HepG2 (cell line): ENCODE results near the gene MPG. TPM values are rescaled to one million over a fixed set of nuclear protein-coding genes. Genes with fewer than 3 reads are reported as not detected.

ENCODE experiments used
- ADNP ChIP-seq: sonication (generic); formaldehyde crosslinking; IDR thresholded peaks from 2 replicates; pipeline ENCODE4 v1.4.0; 2020; ENCODE audit warnings: missing genetic modification reagents
- ARID4A ChIP-seq: sonication (generic); formaldehyde crosslinking; IDR thresholded peaks from 2 replicates; pipeline ENCODE4 v1.5.0; 2020; ENCODE audit warnings: mild to moderate bottlenecking, missing genetic modification reagents, borderline replicate concordance
- CCDC6 ChIP-seq: sonication (generic); formaldehyde crosslinking; IDR thresholded peaks from 2 replicates; pipeline ENCODE4 v1.8.1; 2022; ENCODE audit warnings: mild to moderate bottlenecking, missing genetic modification reagents, moderate library complexity
- JARID2 ChIP-seq: sonication (generic); formaldehyde crosslinking; IDR thresholded peaks from 2 replicates; pipeline ENCODE4 v1.8.1; 2023; ENCODE audit warnings: missing genetic modification reagents, inconsistent platforms; ENCODE audit not compliant: insufficient replicate concordance
- MATR3 ChIP-seq: sonication (generic); formaldehyde crosslinking; IDR thresholded peaks from 2 replicates; pipeline ENCODE4 v1.4.0; 2020; ENCODE audit warnings: missing genetic modification reagents
- NCOR1 ChIP-seq: fragments of 200-600 bp; sonication (generic); IDR thresholded peaks from 2 replicates; pipeline ENCODE4 v1.7.0; 2017; ENCODE audit warnings: antibody characterized with exemption, low read length, borderline replicate concordance
- NFE2L1 ChIP-seq: sonication (generic); formaldehyde crosslinking; IDR thresholded peaks from 2 replicates; pipeline ENCODE4 v1.4.0; 2020; ENCODE audit warnings: missing genetic modification reagents, mild to moderate bottlenecking, borderline replicate concordance
- NFKBIZ ChIP-seq: IDR thresholded peaks from 2 replicates; pipeline ENCODE4 v1.6.1; 2018; ENCODE audit warnings: missing genetic modification reagents, missing compliant biosample characterization
- NONO ChIP-seq, 2 experiments: fragments of 450-650 bp in 1 of 2; sonication (generic) in 1 of 2; formaldehyde crosslinking in 1 of 2; IDR thresholded peaks in 1 of 2; conservative IDR thresholded peaks in 1 of 2; 2 replicates each; pipeline versions ENCODE4 v1.6.1 to v1.8.0; 2017 to 2022; ENCODE audit warnings: mild to moderate bottlenecking in 1 of 2, missing genetic modification reagents in 1 of 2, moderate library complexity in 1 of 2
- PHF21A ChIP-seq: sonication (generic); formaldehyde crosslinking; IDR thresholded peaks from 2 replicates; pipeline ENCODE4 v1.5.0; 2020; ENCODE audit warnings: mild to moderate bottlenecking, missing genetic modification reagents
- PHF5A ChIP-seq: IDR thresholded peaks from one replicate; pipeline ENCODE4 v1.6.1; 2018; ENCODE audit warnings: low read depth, missing genetic modification reagents; ENCODE audit not compliant: unreplicated experiment
- POLR2A ChIP-seq, 2 experiments: IDR thresholded peaks; 2 replicates each; pipeline ENCODE4 v1.6.1; 2011; ENCODE audit warnings: low read depth in 2 of 2, low read length in 2 of 2, mild to moderate bottlenecking in 1 of 2, moderate library complexity in 1 of 2; ENCODE audit not compliant: insufficient read depth in 1 of 2
- RFXAP ChIP-seq: sonication (generic); formaldehyde crosslinking; IDR thresholded peaks from 2 replicates; pipeline ENCODE4 v1.4.0; 2020; ENCODE audit warnings: missing genetic modification reagents, borderline replicate concordance
- TAF1 ChIP-seq: sonication (generic); formaldehyde crosslinking; IDR thresholded peaks from 2 replicates; pipeline ENCODE4 v1.4.0; 2020; ENCODE audit warnings: missing genetic modification reagents
- U2AF2 ChIP-seq: fragments of 200-400 bp; formaldehyde crosslinking; IDR thresholded peaks from 2 replicates; pipeline ENCODE4 v1.6.1; 2017; ENCODE audit warnings: low read depth, mild to moderate bottlenecking, low read length
- ZFYVE20 ChIP-seq: sonication (generic); formaldehyde crosslinking; IDR thresholded peaks from 2 replicates; pipeline ENCODE4 v1.8.0; 2023; ENCODE audit warnings: low read depth, mild to moderate bottlenecking, moderate library complexity, missing genetic modification reagents, borderline replicate concordance
- ZMYM4 ChIP-seq: sonication (generic); formaldehyde crosslinking; IDR thresholded peaks from 2 replicates; pipeline ENCODE4 v1.8.1; 2023; ENCODE audit warnings: mild to moderate bottlenecking, missing genetic modification reagents
- ZNF572 ChIP-seq: sonication (generic); formaldehyde crosslinking; IDR thresholded peaks from 2 replicates; pipeline ENCODE4 v1.5.1; 2020; ENCODE audit warnings: mild to moderate bottlenecking, missing genetic modification reagents
- ZNF576 ChIP-seq: sonication (generic); formaldehyde crosslinking; IDR thresholded peaks from 2 replicates; pipeline ENCODE4 v1.4.0; 2020; ENCODE audit warnings: mild to moderate bottlenecking, missing genetic modification reagents
- ZNF678 ChIP-seq: sonication (generic); formaldehyde crosslinking; IDR thresholded peaks from 2 replicates; pipeline ENCODE4 v1.4.0; 2020; ENCODE audit warnings: mild to moderate bottlenecking, missing genetic modification reagents
- ZSCAN22 ChIP-seq: sonication (generic); formaldehyde crosslinking; IDR thresholded peaks from 2 replicates; pipeline ENCODE4 v1.4.0; 2020; ENCODE audit warnings: mild to moderate bottlenecking, missing genetic modification reagents
- polyA plus RNA-seq, 8 experiments: library from polyadenylated mRNA; depleted of rRNA in 3 of 8; stranded (reverse) in 7 of 8; unstranded in 1 of 8; fragments of >200 nt; fragmentation: Illumina TruSeq in 4 of 8; extraction: Trizol in 4 of 8; gene quantifications; 2 replicates each; pipeline versions ENCODE4 v1.2.1 to v1.2.3, GENCODE V29; 2011 to 2016; ENCODE audit warnings: low read depth in 4 of 8, missing spikeins in 1 of 8, mixed read lengths in 1 of 8; ENCODE audit not compliant: insufficient read depth in 1 of 8
- total RNA-seq, 5 experiments: library from RNA; depleted of rRNA; stranded (reverse); fragments of >200 nt; fragmentation: Illumina TruSeq; extraction: Trizol; gene quantifications; 2 replicates each; pipeline ENCODE4 v1.2.3, GENCODE V29; 2016; ENCODE audit warnings: low read depth in 1 of 5
- TF ChIP-seq, protein P1 (sequence below): IDR thresholded peaks from 2 replicates; pipeline ENCODE4 v1.6.1; 2016
- TF ChIP-seq, protein P2 (sequence below): sonication (generic); formaldehyde crosslinking; IDR thresholded peaks from 2 replicates; pipeline ENCODE4 v1.4.0; 2020; ENCODE audit warnings: missing genetic modification reagents, mild to moderate bottlenecking, borderline replicate concordance

The MPG gene
- total and polyA plus RNA-seq, 2 of the 13 experiments (the other 11 are each of a cell fraction or from before 2014, with no cell fraction given) = 59.1 to 62.5 TPM

DNA sequence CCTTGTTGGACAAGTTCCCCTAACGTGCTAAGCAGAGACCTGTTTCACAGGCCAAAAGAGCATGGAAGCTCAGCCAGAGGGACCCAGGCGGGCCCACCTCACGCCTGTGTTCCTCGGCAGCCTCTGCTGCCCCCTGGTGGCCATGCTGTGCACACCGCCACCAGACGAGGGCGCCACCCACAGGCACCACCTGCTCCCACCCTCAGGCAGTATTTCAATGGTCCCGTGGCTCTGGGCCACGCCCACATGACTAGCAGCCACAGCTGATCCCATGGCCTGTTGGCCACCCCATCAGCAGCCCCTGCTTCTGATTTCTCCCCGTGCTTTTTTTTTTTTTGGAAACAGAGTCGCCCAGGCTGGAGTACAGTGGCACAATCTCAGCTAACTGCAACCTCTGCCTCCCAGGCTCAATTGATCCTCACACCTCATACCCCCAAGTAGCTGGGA, 18.9 kb downstream of the MPG start (continued):
- TF ChIP-seq ARID4A (CRISPR knock-in tag) (peak; percentile 65; the same call in 1 of the 2 replicates), NONO (IDR thresholded peaks at IDR 0.05) (no peak), NONO (CRISPR knock-in tag; conservative IDR thresholded peaks at IDR 0.05) (no peak; the same call in 1 of the 2 replicates), ZMYM4 (peak; percentile 75; the same call in 1 of the 2 replicates), POLR2A (IDR thresholded peaks at IDR 0.05; ENCODE audit: insufficient read depth in 1 of 2, low read depth in 2 of 2, low read length in 2 of 2) (no peak), ZNF572 (no peak), ADNP (CRISPR knock-in tag) (peak; percentile 98), NFE2L1 (CRISPR knock-in tag) (no peak), CCDC6 (no peak), RFXAP (no peak), NCOR1 (no peak), PHF21A (CRISPR knock-in tag) (no peak), ZFYVE20 (no peak), JARID2 (peak; percentile 48), ZSCAN22 (CRISPR knock-in tag) (no peak), ZNF576 (CRISPR knock-in tag) (no peak), TAF1 (CRISPR knock-in tag) (no peak), U2AF2 (no peak), PHF5A (CRISPR knock-in tag) (no peak), MATR3 (CRISPR knock-in tag) (no peak), ZNF678 (no peak), NFKBIZ (0 out of 2 replicates have a peak, but pooled peaks have one; percentile 52)
- TF ChIP-seq, protein P1, sequence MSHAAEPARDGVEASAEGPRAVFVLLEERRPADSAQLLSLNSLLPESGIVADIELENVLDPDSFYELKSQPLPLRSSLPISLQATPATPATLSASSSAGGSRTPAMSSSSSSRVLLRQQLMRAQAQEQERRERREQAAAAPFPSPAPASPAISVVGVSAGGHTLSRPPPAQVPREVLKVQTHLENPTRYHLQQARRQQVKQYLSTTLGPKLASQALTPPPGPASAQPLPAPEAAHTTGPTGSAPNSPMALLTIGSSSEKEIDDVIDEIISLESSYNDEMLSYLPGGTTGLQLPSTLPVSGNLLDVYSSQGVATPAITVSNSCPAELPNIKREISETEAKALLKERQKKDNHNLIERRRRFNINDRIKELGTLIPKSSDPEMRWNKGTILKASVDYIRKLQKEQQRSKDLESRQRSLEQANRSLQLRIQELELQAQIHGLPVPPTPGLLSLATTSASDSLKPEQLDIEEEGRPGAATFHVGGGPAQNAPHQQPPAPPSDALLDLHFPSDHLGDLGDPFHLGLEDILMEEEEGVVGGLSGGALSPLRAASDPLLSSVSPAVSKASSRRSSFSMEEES (CRISPR knock-in tag) = peak; percentile 64; the same call in 1 of the 2 replicates
- TF ChIP-seq, protein P2, sequence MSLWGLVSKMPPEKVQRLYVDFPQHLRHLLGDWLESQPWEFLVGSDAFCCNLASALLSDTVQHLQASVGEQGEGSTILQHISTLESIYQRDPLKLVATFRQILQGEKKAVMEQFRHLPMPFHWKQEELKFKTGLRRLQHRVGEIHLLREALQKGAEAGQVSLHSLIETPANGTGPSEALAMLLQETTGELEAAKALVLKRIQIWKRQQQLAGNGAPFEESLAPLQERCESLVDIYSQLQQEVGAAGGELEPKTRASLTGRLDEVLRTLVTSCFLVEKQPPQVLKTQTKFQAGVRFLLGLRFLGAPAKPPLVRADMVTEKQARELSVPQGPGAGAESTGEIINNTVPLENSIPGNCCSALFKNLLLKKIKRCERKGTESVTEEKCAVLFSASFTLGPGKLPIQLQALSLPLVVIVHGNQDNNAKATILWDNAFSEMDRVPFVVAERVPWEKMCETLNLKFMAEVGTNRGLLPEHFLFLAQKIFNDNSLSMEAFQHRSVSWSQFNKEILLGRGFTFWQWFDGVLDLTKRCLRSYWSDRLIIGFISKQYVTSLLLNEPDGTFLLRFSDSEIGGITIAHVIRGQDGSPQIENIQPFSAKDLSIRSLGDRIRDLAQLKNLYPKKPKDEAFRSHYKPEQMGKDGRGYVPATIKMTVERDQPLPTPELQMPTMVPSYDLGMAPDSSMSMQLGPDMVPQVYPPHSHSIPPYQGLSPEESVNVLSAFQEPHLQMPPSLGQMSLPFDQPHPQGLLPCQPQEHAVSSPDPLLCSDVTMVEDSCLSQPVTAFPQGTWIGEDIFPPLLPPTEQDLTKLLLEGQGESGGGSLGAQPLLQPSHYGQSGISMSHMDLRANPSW (CRISPR knock-in tag) = no peak
